Activated T-helper 9 cell treated with anti-CD3 and anti-CD28 coated beads, Interleukin-2, amount 50 U/mL, for 16 hours (primary cell): ENCODE measurements around the gene MOSPD2.

ENCODE experiments used
- DNase-seq: peaks from one replicate; pipeline ENCODE4 v3.0.0-alpha.2; 2020; ENCODE audit warnings: low read depth

The MOSPD2 gene

DNA sequence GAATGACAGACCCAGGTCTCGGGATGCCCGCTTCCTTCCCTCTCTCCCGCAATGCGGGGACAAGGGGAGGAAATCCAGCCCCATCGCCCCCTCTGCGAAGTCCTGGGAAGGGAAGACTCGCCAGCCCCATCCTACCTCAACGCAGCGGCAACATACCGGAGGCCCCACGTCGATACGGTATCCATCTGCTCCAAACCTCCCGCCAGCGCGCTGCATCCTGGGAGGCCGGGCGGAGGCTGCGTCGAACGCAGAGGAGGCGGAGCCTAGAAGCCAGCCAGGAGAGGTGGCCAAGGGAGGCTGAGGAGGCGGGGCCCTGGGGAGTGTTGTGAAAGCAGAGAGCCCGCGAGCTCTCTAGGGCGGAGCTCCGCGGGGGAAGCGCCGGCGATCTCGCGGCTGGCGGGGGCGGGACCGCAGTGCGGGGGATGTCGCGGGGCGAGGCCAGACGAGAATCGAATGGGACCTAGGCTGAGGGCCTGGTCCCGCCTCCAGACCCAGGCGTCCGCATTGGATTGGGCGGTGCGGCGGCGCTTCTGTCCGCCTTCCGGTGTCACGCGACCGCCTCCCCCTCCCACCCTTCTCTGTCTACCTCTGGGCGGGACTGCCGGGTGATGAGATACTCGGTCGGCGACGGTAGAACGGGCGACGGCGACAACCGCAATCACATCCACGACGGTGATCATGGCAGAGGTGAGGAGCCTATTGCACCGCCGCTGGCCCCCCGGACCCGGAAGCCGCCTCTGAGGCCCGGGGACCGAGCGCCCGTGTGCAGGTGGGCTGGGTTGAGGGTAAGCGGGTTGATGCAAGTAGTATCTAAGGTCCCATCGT, at the start of gene MOSPD2, which contains the start of gene FANCB:
Gene MOSPD2 (plus strand): TSS at position 571 of the 825 bp plus-strand sequence. CDS start 108 bp downstream, at position 679.
Gene FANCB (minus strand): TSS at position 219 of the 825 bp plus-strand sequence. CDS start 7,559 bp downstream, outside the sequence.
- peak; percentile 90 for DNase-seq

DNA sequence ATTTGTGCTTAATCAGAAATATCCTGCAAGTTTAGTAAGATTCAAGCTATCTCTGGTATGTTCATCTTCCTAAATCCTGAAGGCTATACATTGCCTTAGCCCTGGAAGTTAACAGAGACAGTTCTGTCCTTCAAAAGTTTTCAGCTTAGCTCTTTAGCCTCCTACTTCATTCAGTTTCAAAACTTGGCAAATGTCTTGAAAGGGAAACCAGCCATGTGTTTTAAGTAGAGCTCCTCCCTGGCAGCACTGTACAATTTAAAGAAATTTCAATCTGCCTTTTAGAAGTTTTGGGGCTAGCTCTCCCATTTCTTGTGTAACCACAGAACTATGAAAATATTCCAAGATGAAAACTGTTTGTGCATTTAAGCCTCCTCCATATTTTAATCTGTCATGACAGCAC, 47.4 kb upstream of the MOSPD2 start:
- no peak for DNase-seq

DNA sequence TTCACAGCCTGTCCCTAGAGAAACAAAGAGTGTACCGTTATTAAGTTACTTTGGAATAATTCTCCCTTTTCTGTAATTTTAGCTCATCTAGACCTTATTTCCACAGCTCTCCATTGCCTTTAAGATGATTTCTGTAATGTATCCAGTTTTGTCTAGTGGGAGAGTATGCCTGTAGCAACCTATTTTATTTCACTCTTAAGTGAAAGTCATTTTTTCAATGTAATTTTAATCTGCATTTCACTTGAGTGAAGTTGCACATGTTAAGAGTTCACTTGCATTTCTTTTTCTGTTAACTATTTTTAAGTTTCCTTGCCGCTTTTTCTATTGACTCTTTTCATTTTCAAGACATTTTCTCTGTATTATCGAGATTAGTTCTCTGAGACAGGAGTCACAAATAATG, 46.9 kb upstream of the MOSPD2 start:
- DNase-seq: no peak

DNA sequence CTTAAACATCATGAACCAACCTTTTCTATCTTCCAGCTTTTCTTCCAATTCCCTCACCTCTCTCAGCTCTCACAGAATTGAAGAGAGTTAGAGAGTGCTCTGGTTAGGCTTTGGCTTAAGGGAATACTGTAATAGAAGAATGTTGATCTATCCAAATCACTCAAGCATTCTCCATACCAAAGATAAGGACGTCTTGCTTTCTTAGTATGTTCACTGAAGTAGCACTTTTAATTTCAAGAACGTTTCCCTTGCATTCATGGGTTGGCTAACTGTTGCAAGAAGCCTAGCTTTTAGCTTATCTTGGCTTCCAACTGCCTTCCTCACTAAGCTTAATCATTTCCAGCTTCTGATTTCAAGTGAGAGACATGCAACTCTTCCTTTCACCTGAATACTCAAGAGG, 43.6 kb upstream of the MOSPD2 start:
- DNase-seq: no peak

DNA sequence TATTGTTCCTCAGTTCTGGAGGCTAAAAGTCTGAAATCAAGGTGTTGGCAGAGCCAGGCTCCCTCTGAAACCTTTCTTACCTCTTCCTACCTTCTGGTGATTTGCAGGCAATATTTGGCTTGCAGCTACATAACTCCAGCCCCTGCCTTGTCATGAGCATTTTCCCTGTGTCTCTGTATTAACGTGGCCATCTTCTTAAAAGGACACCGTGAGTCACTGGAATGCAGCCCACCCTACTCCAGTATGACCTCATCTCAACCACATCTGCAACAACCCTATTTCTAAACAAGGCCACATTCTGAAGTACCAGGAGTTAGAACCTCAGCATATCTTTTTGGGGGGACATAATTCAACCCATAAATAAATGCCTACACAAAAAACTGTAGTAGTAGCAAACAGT, 41.1 kb upstream of the MOSPD2 start:
- DNase-seq: no peak

DNA sequence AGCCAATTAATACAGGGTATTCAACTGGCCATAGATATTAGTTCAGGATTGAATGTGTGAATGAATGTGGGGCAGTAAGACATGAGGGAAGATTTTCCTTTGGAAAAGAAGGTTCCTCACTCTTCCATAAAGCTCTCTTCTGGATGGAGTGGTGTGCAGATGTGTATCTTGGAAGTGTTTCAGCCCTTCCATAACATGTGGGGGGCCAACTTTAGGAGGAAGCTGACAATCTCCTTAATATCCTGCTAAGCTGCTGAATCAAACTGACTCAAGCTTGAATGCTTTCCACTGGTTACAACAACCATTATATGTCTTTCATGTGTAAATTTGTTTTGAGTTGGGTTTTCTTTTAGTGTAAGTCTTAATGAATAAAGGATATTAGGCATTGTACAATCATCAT, 40.6 kb upstream of the MOSPD2 start:
- DNase-seq: no peak

DNA sequence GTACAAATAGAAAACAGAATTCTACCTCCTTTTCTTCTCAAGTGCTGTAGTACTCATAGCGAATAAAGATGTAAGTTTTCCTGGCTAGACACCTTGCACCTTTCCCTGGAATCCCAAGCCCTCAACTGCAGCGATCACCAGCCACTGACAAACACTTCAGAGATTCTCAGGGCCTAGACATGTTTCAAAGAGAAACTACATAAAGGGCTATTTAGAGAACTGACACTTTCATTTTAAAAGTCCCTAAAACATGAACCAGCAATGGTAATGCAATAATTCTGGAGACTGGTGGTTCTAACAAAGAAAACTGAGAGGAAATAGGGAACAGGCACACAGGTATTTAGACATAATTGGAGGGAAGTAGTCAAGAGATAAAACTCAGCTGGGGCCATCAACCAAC, 36.1 kb upstream of the MOSPD2 start:
- DNase-seq: no peak

DNA sequence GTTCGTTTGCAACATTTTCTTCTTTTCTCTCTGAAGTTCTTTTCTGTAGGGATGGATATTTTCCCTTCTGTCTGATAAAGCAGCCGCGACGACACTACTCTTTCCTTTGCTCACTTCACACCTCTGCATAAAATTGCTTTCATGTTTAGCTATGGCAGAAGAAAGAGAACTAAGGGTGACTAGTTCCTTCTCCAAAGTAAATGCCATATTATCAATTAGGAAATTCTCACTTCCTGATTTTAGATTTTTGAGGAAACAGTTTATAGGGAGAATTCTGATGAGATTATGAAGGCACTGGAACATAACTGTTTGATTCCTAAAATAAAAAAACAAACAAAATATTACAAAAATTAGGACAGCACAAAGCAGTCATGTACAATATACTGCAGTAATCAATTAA, 29.6 kb upstream of the MOSPD2 start:
- no peak for DNase-seq

DNA sequence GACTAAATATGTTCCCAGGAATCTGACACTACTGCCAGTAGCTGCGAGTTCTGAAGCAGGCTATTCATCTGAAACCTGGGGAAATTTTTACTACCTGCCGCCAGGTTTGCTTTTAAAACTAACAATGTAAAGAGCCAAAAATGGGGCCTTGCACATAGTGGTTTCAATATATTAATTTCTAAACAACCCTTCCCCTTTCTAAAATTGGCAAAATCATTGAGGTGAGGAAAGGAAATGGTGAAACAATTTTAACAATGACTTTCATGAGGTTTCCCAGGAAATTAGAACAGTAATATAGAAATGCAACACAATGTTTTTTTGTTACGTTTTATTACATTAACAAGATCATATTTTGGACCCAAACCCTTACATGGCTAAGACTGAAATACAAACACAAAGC, 21.7 kb upstream of the MOSPD2 start:
- no peak for DNase-seq

DNA sequence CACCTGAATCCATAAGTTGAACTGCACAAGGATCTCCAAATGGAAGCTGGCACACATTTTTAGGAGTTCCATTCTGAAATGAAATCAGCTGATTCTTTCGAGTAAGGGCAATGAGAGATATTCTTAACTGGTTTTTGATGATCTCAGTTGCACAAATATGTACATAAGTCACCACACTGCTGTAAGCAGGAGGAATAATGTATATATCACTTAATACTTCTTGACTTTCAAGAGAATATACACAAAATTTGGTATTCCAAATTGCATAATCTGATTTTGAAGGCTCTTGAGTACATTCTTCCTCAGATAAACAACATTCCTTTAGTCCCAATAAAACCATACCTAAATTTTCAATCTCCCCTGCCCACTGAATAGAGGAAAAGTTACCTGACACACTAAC, 8.6 kb upstream of the MOSPD2 start:
- DNase-seq: no peak

DNA sequence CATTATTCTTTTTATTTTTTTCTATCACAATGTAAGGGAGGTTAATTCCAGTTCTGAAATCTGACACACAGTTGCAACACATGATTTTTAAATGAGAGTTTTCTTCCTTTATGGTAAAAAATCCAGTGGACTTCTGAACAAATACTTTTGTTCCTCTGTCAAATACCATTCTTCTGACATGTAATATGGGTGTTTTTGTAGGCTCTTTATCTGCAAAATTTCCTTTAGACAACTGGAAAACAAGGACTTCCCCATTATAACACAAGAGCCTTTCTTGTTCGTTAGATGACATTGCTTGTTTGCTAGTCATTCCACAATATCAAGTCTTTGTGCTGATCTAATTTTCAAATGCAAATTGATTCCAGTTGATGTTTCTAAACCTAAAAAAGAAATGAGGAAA, 8.0 kb upstream of the MOSPD2 start:
- DNase-seq: no peak

DNA sequence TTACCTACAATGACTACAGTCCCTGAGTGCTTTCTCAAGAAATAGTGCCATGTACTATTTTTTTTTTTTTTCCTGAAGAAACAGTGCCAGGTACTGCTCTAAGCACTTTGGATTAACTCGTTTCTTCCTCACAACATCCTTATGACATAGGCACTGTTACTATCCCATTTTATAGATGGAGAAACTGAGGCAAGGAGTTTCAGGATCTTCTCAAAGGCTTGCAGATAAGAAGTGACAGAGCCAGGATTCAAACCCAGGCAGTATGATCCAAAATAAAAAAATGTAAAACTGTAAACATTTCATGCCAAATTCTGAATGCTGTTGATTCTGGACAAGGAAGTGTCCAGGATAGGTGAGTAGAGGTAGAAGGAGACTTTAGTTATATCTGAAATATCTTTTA, 1.5 kb upstream of the MOSPD2 start:
- no peak for DNase-seq

DNA sequence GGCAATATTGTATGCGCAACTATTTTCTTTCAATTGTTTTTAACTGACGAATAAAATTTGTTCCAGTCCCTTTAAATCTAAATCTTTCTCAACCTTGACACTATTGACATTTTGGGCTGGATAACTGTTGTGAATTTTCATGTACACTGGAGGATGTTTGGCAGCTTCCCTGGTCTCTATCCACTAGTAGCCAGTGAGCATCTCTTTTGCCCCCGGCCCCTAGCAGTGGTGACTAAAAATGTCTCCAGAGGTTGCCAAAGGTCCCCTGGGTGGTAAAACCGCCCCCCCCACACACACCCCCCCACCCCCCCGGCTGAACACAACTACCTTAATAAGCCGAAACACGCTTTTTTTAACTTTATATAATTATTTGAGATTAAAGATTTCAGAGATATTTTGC, 866 bp upstream of the MOSPD2 start:
- DNase-seq: no peak

DNA sequence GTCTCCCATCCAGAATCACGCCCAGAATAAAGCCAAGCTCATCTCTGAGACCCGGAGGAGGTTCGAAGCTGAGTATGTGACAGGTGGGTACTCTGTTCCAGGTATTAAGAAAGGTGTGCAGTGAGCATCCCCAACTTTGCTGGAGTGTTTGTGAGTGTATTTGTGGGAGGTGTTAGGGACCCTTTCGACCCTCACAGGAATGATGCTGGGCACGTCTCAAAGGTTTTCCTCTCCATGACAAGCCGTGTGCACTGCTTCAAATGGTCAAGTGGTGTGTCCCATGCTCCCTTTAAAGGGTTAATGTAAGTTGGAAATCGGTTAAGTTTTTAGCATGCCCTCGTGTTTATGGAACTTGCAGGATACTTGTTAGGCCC, 442 bp downstream of the MOSPD2 start:
- no peak for DNase-seq

DNA sequence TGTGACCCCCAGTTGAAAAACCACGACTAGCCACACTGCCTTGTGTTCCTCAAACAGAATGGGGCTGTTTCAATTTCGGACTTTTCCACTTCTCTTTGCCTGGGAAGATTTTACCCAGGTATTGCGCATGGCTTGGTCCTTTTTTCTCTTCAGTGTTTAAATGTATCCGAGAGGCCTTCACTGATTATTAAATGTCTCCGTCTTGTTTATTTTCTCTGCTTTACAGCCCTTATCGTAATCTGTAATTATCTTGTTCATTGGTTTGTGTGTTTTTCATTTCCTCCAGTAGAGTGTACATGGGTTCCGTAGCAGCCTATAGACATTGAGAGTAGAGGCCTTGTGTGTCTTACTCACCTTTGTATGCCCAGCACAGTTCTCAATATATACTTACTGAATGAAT, 2.4 kb downstream of the MOSPD2 start:
- no peak for DNase-seq

DNA sequence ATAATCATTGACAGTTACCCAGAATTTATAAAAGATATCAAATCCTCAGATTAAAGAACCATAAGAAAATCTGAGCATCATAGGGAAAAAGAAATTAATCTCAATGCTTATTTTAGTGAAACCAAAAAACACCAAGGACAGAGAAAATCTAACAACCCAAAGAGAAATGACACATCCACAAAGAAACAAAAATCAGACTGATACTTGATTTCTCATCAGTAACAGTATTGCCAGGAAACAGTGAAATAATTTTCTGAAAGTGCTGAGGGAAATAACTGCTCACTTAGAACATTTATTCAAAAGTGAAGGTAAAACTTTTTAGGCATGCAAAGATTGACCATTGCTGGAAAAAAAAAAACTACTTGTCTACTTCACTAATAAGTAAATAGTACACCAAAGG, 10.6 kb downstream of the MOSPD2 start:
- no peak for DNase-seq

DNA sequence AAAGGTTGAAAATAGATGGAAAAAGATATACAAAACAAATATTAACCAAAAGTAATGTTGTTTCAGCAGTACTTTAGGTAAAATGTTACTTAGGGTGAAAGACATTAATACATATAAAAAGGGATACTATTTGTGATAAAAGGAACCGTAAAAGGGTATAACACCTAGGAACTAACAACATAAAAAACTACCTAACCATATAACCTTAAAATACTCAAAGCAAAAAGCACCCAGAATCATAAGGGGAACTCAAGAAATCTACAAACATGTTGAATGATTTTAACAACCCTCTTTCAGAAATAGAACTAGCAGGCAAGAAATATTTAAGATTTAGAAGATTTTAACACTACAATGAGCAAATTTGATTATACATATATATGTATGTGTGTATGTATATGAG, 11.5 kb downstream of the MOSPD2 start:
- DNase-seq: no peak

DNA sequence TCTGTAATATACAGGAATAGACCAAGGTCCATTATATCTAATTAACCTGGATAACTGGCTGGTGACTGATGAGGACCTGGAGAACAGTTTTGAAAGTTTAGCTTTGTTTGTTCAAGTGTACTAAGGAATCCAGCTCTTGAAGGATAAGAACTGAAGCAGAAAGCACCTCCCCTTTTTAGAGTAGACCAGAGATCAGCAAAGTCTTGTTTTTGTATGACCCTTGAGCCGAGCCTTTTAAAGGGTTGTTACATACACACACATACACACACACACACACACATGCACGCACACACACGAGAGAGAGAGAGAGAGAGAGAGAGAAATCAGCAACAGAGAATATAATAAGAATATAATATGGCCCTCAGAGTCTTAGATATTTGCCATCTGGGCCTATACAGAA, 13.0 kb downstream of the MOSPD2 start:
- DNase-seq: no peak

DNA sequence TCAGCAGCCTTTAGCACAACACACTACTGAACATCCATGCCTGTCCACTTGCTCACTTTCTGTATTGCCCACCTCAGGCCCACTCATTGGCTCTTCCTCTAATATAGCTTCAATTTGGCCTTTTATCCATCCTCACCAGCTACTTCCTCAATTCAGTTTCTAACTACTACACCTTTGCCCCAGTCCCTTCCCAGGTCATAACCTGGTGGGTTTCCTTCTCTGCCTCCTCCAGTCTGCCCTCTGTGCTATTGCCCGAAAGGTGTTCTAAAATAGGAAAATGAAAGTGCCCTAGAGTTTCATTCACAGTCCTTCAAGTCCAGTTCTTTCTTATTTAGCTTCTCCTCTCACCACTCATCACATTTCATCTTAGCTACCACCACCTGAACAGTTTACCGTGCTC, 23.1 kb downstream of the MOSPD2 start:
- no peak for DNase-seq

DNA sequence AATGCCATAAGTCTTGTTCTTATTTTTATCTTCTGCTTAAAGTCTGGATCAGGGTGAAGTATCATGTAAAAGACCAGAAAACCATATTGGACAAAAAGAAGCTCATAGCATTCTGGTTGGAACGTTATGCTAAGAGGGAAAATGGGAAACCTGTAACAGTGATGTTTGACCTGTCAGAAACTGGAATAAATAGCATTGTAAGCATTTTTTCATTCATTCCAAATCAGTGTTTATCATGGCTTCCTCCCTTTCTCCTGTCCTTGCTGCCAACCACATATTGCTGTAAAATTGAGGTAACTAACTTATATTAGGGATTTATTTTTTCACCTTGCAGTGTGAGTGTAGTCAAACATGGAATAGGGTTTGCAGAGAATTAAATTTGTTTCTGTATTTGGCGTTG, 23.8 kb downstream of the MOSPD2 start:
- no peak for DNase-seq

DNA sequence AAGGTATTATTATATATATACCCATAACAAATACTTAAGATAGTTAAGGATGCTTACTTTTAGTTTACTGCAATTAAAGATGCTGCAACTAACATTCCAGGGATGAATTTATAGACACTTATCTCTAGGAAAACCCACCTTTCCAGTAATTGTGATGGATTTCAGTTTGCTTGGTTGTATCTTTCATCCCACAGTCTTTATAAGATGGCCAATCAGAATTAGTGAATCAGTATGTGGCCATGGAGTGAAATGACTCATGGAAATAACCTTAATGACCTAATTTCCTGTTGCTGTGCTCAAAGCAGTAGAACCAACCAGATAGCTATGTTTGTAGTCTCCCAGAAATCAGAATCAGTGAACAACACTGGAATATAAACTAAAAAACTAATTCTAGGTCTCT, 26.4 kb downstream of the MOSPD2 start:
- no peak for DNase-seq

DNA sequence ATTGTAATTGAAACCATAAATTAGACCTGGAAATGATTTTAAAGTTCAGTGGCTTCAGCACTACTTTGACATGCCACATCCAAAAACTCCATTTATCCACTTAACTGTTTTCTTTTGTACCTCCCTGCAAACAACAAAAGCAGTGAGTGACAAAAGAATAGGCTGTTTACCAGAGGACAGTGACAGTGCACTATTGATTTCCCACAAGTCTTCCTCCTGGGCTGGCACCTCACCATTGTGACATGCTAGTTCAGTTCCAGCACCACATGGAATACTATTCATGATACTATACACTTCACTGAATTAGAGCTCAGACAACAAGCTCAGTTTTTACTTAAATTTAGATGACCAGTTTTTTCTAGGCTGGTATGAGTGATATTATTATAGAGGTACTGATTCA, 29.3 kb downstream of the MOSPD2 start:
- DNase-seq: no peak

DNA sequence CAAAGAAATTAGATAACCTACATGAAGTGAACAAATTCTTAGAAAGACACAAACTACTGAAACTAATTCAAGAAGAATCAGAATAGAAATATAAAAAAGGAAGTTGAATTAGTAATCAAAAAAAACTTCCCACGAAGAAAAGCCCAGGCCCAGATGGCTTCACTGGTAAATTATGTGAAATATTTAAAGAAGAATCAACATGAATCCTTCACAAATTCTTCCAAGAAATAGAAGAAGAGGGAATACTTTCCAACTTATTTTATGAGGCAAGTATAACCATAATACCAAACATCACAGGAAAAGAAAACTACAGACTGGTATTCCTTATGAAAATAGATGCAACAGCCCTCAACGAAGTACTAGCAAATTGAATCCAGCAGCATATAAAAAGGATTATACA, 30.7 kb downstream of the MOSPD2 start:
- no peak for DNase-seq

DNA sequence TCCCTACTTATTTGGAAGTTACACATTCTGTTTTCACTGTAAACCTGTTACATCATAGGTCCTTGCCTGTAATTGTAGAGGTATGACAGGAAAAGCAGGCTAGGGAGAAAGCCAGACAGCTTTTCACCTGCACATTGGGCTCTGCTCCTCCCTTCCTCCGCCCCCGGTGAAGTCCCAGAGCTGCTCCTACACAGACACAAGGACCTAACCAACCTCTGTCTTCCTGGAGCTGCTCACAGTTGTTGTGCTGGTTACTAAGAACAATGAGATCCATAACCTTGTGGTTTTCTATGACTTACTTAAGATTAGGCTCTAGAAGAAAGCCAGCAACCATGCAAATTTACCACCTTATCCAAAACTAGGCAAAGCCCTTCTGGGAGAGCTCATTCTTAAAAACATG, 40.0 kb downstream of the MOSPD2 start:
- no peak for DNase-seq
